HG03460 (cell line): ENCODE measurements around the gene IPO4.
A peak's percentile ranks its signal among the peaks of the same experiment; 100 is the strongest.
"Not testable (repeated sequence)": the region's sequence is repeated elsewhere in the genome, so short reads cannot be mapped to it uniquely, and the experiment has no call there.

Source experiments
- ATAC-seq: cut with Tn5 transposase; IDR thresholded peaks from one replicate; pipeline ENCODE4 v1.9.1; 2021; ENCODE audit not compliant: unreplicated experiment

IPO4 gene

GRCh38 chr14:24188251-24189058 lies at the start of gene IPO4:
Gene IPO4, minus strand, starts transcription at chr14:24188816. Its CDS starts 29 bp downstream, at chr14:24188787.
- peak; percentile 92 for ATAC-seq

- no peak for ATAC-seq
Observed at GRCh38 chr14:24238123-24238522, 49.5 kb upstream of the IPO4 start.

- no peak for ATAC-seq
Observed at GRCh38 chr14:24237463-24237955, 48.9 kb upstream of the IPO4 start.

GRCh38 chr14:24236689-24237462 lies 48.3 kb upstream of the IPO4 start:
- no peak for ATAC-seq

- no peak for ATAC-seq
Observed at GRCh38 chr14:24235804-24236688, 47.4 kb upstream of the IPO4 start.

GRCh38 chr14:24234095-24235005 lies 45.7 kb upstream of the IPO4 start:
- no peak for ATAC-seq

- ATAC-seq: no peak
Observed at GRCh38 chr14:24233538-24233866, 44.9 kb upstream of the IPO4 start.

- peak; percentile 62 for ATAC-seq
Observed at GRCh38 chr14:24232645-24233537, 44.3 kb upstream of the IPO4 start, which contains the start of gene GMPR2. Gene GMPR2, plus strand, starts transcription at chr14:24232929. Its CDS starts 325 bp downstream, at chr14:24233254.

GRCh38 chr14:24232121-24232644 lies 43.6 kb upstream of the IPO4 start, which contains the start of gene NEDD8:
Gene NEDD8, minus strand, starts transcription at chr14:24232367. Its CDS starts 100 bp downstream, at chr14:24232267.
- ATAC-seq: peak; percentile 69

- ATAC-seq: no peak
Observed at GRCh38 chr14:24231263-24232120, 42.9 kb upstream of the IPO4 start.

GRCh38 chr14:24228902-24229301 lies 40.3 kb upstream of the IPO4 start:
- ATAC-seq: no peak

- no peak for ATAC-seq
Observed at GRCh38 chr14:24226473-24226872, 37.9 kb upstream of the IPO4 start.

GRCh38 chr14:24224618-24225071 lies 36.0 kb upstream of the IPO4 start:
- no peak for ATAC-seq

- ATAC-seq: not testable (repeated sequence)
Observed at GRCh38 chr14:24222987-24223386, 34.4 kb upstream of the IPO4 start.

- no peak for ATAC-seq
Observed at GRCh38 chr14:24219521-24219920, 30.9 kb upstream of the IPO4 start.

- no peak for ATAC-seq
Observed at GRCh38 chr14:24219080-24219479, 30.5 kb upstream of the IPO4 start.

GRCh38 chr14:24216876-24217275 lies 28.3 kb upstream of the IPO4 start:
- not testable (repeated sequence) for ATAC-seq

- no peak for ATAC-seq
Observed at GRCh38 chr14:24216345-24216699, 27.7 kb upstream of the IPO4 start.
